KMS-11 (cell line): Measurements from ENCODE around the gene LIX1.
A peak's percentile ranks its signal among the peaks of the same experiment; 100 is the strongest.

Source experiments
- H2AFZ ChIP-seq: fragments of 200-600 bp; sonication (generic); 2 replicates; pipeline ENCODE4 v1.6.1; 2016; ENCODE audit warnings: antibody characterized with exemption, mixed run types, low read depth
- H3K27ac ChIP-seq: fragments of 200-600 bp; sonication (generic); 2 replicates; pipeline ENCODE4 v1.6.1; 2016; ENCODE audit warnings: mild to moderate bottlenecking, mixed run types
- H3K27me3 ChIP-seq: fragments of 200-600 bp; sonication (generic); 2 replicates; pipeline ENCODE4 v1.6.1; 2017; ENCODE audit warnings: mild to moderate bottlenecking, low read depth, mixed run types, moderate library complexity; ENCODE audit not compliant: insufficient read depth
- H3K36me3 ChIP-seq: fragments of 200-600 bp; sonication (generic); 2 replicates; pipeline ENCODE4 v1.6.1; 2017; ENCODE audit warnings: mild to moderate bottlenecking, mixed run types; ENCODE audit not compliant: insufficient read depth
- H3K4me1 ChIP-seq: fragments of 200-600 bp; sonication (generic); 2 replicates; pipeline ENCODE4 v1.6.1; 2016; ENCODE audit warnings: mild to moderate bottlenecking, low read depth, mixed run types; ENCODE audit not compliant: poor library complexity, severe bottlenecking
- H3K4me2 ChIP-seq: fragments of 200-600 bp; sonication (generic); 2 replicates; pipeline ENCODE4 v1.7.0; 2016; ENCODE audit warnings: mild to moderate bottlenecking, mixed run types
- H3K4me3 ChIP-seq: fragments of 200-600 bp; sonication (generic); IDR thresholded peaks from 2 replicates; pipeline ENCODE4 v1.6.1; 2017; ENCODE audit warnings: low read depth, low read length, mixed read lengths; ENCODE audit not compliant: insufficient read depth
- H3K79me2 ChIP-seq: fragments of 200-600 bp; sonication (generic); 2 replicates; pipeline ENCODE4 v1.6.1; 2016; ENCODE audit warnings: low read depth, mixed run types; ENCODE audit not compliant: insufficient read depth
- H3K9ac ChIP-seq: fragments of 200-600 bp; sonication (generic); 2 replicates; pipeline ENCODE4 v1.6.1; 2016; ENCODE audit warnings: mild to moderate bottlenecking, mixed run types
- H4K20me1 ChIP-seq: fragments of 200-600 bp; sonication (generic); 2 replicates; pipeline ENCODE4 v1.6.1; 2016; ENCODE audit warnings: mild to moderate bottlenecking, mixed run types; ENCODE audit not compliant: insufficient read depth
- CTCF ChIP-seq: fragments of 200-600 bp; sonication (generic); conservative IDR thresholded peaks from 2 replicates; pipeline ENCODE4 v1.6.1; 2017; ENCODE audit warnings: low read depth, mild to moderate bottlenecking, antibody characterized with exemption, low read length, moderate library complexity, mixed read lengths

LIX1 gene

GRCh38 chr5:97172227-97172626 is 29.8 kb upstream of the LIX1 start:
- no peaks in the 10 kb centered on the region for H4K20me1 ChIP-seq
- H3K4me1 ChIP-seq = peaks cover 22% of the 10 kb centered on the region
- H2AFZ ChIP-seq = no peak overlapping the region
- no peak overlapping the region for H3K27ac ChIP-seq
- TF ChIP-seq CTCF = no peak
- H3K27me3 ChIP-seq = no peaks in the 10 kb centered on the region
- H3K36me3 ChIP-seq = peaks cover 5% of the 10 kb centered on the region; the same call in 1 of the 2 replicates
- H3K4me3 ChIP-seq = no peak overlapping the region
- H3K4me2 ChIP-seq = no peak overlapping the region
- no peaks in the 10 kb centered on the region for H3K79me2 ChIP-seq
- H3K9ac ChIP-seq = no peak overlapping the region

DNA sequence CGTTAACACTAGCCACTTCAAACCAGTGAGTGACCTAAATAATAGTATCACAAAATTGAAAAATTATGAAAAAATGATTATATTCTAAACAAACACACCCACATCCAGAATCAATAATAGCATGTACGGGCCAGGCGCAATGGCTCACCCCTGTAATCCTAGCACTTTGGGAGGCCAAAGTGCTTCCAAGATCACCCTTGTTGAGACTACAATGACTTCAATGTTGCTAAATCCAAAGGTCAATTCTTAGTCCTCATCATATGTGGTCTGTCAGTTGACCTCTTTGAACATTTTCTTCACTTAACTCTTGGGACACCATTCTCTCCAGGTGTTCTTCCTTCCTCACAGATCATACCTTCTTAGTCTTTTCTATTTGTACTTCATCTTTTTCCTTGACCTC is 29.3 kb upstream of the LIX1 start:
- no peak overlapping the region for H3K9ac ChIP-seq
- no peaks in the 10 kb centered on the region for H3K27me3 ChIP-seq
- H2AFZ ChIP-seq = no peak overlapping the region
- H3K4me2 ChIP-seq = no peak overlapping the region
- no peak overlapping the region for H3K4me3 ChIP-seq
- peaks cover 27% of the 10 kb centered on the region for H3K4me1 ChIP-seq
- no peak for TF ChIP-seq CTCF
- no peak overlapping the region for H3K27ac ChIP-seq
- H3K36me3 ChIP-seq = no peaks in the 10 kb centered on the region; the same call in 1 of the 2 replicates
- H4K20me1 ChIP-seq = no peaks in the 10 kb centered on the region
- H3K79me2 ChIP-seq = no peaks in the 10 kb centered on the region

DNA sequence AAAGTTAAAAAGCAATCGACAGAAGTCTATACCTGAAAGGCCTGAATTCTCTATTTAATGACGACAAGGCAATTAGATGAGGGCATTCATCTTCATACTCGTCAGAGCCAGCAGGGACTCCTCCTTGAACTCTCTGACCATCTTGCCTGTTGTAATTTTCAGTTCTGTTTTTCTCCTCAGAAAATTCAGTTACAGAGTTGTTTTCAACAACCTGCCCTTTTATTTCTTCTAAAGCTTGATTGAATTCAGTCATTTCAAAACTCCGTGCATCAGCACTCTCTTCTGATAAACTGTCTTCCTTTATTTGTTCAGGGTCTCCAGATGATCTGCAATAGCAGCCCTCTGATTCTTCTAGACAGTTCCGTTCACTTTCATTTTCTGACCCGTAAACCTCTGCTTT is 25.0 kb upstream of the LIX1 start:
- Histone ChIP-seq H3K9ac (peak overlapping the region; percentile 30; the same call in 1 of the 2 replicates), H3K27ac (peak overlapping the region; percentile 49), H3K36me3 (no peaks in the 10 kb centered on the region), H3K4me2 (peak overlapping the region; percentile 64), H3K27me3 (no peaks in the 10 kb centered on the region), H3K79me2 (no peaks in the 10 kb centered on the region; the same call in 1 of the 2 replicates), H4K20me1 (0 out of 2 replicates have a peak, but pooled peaks cover 3% of the 10 kb centered on the region), H3K4me1 (peaks cover 41% of the 10 kb centered on the region), H3K4me3 (no peak overlapping the region), H2AFZ (no peak overlapping the region)
- TF ChIP-seq CTCF = no peak

DNA sequence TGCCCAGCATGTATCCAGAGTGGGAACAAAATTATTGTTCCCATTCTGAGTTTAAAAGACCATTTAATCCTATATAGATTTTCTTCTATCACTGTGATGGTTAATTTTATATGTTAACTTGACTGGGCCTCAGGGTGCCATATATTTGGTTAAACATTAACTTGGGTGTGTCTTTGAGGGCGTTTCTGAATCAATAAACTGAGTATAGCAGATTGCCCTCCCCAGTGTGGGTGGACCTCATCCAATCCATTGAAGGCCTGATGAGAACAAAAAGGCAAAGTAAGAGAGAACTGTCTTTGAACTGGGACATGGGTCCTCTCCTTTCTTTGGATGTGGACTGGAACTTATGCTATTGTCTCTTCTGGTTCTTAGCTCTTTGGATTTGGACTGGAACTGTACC is 23.3 kb upstream of the LIX1 start:
- no peak overlapping the region for H2AFZ ChIP-seq
- H3K4me3 ChIP-seq = no peak overlapping the region
- H3K4me2 ChIP-seq = no peak overlapping the region
- no peaks in the 10 kb centered on the region for H3K36me3 ChIP-seq
- no peak overlapping the region for H3K27ac ChIP-seq
- H3K4me1 ChIP-seq = peaks cover 41% of the 10 kb centered on the region
- H3K27me3 ChIP-seq = no peaks in the 10 kb centered on the region
- TF ChIP-seq CTCF = no peak
- H4K20me1 ChIP-seq = 0 out of 2 replicates have a peak, but pooled peaks cover 3% of the 10 kb centered on the region
- H3K79me2 ChIP-seq = no peaks in the 10 kb centered on the region; the same call in 1 of the 2 replicates
- no peak overlapping the region for H3K9ac ChIP-seq
